Measurements from ENCODE around the gene RHBDD2. TPM values are rescaled to one million over a fixed set of nuclear protein-coding genes. Genes with fewer than 3 reads are reported as not detected.

Gene RHBDD2
- total and polyA plus RNA-seq, 9 of the 15 experiments (the other 6 are each of a cell fraction or from before 2014, with no cell fraction given), result 3.3 to 36.7 (median 17.9) TPM

DNA sequence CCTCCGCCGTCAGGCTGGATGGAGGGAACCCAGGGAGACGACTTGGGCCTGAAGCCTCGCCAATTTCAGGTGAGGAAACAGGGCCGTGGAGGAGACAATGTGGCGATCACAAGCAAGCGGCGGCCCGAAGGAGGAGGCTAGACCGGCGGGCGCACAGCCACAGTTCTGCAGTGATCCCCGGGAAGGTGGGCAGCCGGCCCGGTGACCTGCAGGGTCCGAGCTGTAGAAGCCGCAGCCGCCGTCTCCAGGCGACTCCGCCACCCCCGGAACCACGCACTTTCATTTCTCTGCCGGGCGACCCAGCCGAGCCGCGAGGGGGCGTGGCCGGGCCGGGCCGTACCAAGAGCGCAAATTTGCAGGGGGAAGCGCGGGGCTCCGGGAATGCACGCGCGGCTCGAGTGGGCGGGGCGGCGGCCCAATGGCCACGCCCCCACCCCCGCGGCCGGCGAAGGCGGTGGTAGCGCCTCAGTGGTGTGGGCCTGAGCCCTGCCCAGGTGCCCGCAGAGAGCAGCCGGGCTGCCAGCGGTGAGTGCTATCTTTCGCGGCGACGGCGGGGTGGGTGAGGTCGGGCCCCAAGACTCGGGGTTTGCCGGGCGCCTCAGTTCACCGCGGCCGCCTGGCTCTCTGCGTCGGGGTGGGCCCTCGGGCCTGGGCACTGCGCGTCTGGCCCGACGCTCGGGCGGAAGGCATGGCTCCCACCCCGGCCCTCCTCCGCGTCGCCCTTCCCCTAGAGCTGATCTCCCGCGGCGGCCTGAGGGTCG is 36.0 kb downstream of the RHBDD2 start, which contains the start of gene POR (continued):
- TF ChIP-seq ZNF444 (CRISPR knock-in tag; IDR thresholded peaks at IDR 0.05) (peak; percentile 60; the same call in 1 of the 2 replicates), HNRNPK (IDR thresholded peaks at IDR 0.05; ENCODE audit: low read depth, low read length, poor library complexity, severe bottlenecking) (peak; percentile 71), ZNF239 (CRISPR knock-in tag; IDR thresholded peaks at IDR 0.05) (peak; percentile 39; the same call in 1 of the 2 replicates), EZH2 (IDR thresholded peaks at IDR 0.05; ENCODE audit: borderline replicate concordance, low read depth, low read length) (no peak), ETS2 (tag; IDR thresholded peaks at IDR 0.05; ENCODE audit: borderline replicate concordance, poor library complexity, severe bottlenecking) (no peak), ZNF232 (CRISPR knock-in tag; IDR thresholded peaks at IDR 0.05) (peak; percentile 89; the same call in 1 of the 2 replicates), ZNF384 (IDR thresholded peaks at IDR 0.05; ENCODE audit: low read depth, low read length) (peak; percentile 61), FIP1L1 (IDR thresholded peaks at IDR 0.05; ENCODE audit: low read depth, low read length, poor library complexity, severe bottlenecking) (peak; percentile 72), HDAC8 (tag; IDR thresholded peaks at IDR 0.05) (no peak), CBX3 (IDR thresholded peaks at IDR 0.05; ENCODE audit: borderline replicate concordance in 1 of 2, low read length in 2 of 2) (0 out of 3 replicates have a peak, but pooled peaks of 1 of the 2 experiments have one; percentile 6), ZFP30 (CRISPR knock-in tag; IDR thresholded peaks at IDR 0.05; ENCODE audit: borderline replicate concordance) (peak; percentile 24; the same call in 1 of the 2 replicates), ZNF830 (CRISPR knock-in tag; IDR thresholded peaks at IDR 0.05) (peak; percentile 39)
- TF ChIP-seq, protein P1, sequence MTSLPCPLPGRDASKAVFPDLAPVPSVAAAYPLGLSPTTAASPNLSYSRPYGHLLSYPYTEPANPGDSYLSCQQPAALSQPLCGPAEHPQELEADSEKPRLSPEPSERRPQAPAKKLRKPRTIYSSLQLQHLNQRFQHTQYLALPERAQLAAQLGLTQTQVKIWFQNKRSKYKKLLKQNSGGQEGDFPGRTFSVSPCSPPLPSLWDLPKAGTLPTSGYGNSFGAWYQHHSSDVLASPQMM (CRISPR knock-in tag; IDR thresholded peaks at IDR 0.05), result no peak
- TF ChIP-seq, protein P2, sequence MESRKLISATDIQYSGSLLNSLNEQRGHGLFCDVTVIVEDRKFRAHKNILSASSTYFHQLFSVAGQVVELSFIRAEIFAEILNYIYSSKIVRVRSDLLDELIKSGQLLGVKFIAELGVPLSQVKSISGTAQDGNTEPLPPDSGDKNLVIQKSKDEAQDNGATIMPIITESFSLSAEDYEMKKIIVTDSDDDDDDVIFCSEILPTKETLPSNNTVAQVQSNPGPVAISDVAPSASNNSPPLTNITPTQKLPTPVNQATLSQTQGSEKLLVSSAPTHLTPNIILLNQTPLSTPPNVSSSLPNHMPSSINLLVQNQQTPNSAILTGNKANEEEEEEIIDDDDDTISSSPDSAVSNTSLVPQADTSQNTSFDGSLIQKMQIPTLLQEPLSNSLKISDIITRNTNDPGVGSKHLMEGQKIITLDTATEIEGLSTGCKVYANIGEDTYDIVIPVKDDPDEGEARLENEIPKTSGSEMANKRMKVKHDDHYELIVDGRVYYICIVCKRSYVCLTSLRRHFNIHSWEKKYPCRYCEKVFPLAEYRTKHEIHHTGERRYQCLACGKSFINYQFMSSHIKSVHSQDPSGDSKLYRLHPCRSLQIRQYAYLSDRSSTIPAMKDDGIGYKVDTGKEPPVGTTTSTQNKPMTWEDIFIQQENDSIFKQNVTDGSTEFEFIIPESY (CRISPR knock-in tag; IDR thresholded peaks at IDR 0.05), result peak; percentile 49; the same call in 1 of the 2 replicates
- TF ChIP-seq, protein P3, sequence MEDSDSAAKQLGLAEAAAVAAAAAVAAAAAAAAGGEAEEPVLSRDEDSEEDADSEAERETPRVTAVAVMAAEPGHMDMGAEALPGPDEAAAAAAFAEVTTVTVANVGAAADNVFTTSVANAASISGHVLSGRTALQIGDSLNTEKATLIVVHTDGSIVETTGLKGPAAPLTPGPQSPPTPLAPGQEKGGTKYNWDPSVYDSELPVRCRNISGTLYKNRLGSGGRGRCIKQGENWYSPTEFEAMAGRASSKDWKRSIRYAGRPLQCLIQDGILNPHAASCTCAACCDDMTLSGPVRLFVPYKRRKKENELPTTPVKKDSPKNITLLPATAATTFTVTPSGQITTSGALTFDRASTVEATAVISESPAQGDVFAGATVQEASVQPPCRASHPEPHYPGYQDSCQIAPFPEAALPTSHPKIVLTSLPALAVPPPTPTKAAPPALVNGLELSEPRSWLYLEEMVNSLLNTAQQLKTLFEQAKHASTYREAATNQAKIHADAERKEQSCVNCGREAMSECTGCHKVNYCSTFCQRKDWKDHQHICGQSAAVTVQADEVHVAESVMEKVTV (CRISPR knock-in tag; IDR thresholded peaks at IDR 0.05), result 0 out of 2 replicates have a peak, but pooled peaks have one; percentile 5
- TF ChIP-seq, protein P4, sequence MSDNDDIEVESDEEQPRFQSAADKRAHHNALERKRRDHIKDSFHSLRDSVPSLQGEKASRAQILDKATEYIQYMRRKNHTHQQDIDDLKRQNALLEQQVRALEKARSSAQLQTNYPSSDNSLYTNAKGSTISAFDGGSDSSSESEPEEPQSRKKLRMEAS (CRISPR knock-in tag; IDR thresholded peaks at IDR 0.05), result peak; percentile 83
- TF ChIP-seq, protein P5, sequence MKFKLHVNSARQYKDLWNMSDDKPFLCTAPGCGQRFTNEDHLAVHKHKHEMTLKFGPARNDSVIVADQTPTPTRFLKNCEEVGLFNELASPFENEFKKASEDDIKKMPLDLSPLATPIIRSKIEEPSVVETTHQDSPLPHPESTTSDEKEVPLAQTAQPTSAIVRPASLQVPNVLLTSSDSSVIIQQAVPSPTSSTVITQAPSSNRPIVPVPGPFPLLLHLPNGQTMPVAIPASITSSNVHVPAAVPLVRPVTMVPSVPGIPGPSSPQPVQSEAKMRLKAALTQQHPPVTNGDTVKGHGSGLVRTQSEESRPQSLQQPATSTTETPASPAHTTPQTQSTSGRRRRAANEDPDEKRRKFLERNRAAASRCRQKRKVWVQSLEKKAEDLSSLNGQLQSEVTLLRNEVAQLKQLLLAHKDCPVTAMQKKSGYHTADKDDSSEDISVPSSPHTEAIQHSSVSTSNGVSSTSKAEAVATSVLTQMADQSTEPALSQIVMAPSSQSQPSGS (CRISPR knock-in tag; IDR thresholded peaks at IDR 0.05), result 0 out of 2 replicates have a peak, but pooled peaks have one; percentile 20

All from K562 (cell line).